SU-DHL-6 (cell line): ENCODE results near the gene PKNOX2.

Experiments
- EZH2phosphoT487 ChIP-seq: fragments of 200-600 bp; sonication (generic), shearing (Covaris generic); conservative IDR thresholded peaks from 2 replicates; pipeline ENCODE4 v1.6.1; 2018; ENCODE audit warnings: mild to moderate bottlenecking, antibody characterized with exemption, low read length, moderate library complexity, mixed read lengths
- TF ChIP-seq, protein P1 (sequence below): fragments of 200-600 bp; sonication (generic); IDR thresholded peaks from one replicate; pipeline ENCODE4 v1.5.1; 2017; ENCODE audit warnings: antibody characterized with exemption, mild to moderate bottlenecking, low read length, moderate library complexity; ENCODE audit not compliant: insufficient read depth, poor library complexity, severe bottlenecking

DNA sequence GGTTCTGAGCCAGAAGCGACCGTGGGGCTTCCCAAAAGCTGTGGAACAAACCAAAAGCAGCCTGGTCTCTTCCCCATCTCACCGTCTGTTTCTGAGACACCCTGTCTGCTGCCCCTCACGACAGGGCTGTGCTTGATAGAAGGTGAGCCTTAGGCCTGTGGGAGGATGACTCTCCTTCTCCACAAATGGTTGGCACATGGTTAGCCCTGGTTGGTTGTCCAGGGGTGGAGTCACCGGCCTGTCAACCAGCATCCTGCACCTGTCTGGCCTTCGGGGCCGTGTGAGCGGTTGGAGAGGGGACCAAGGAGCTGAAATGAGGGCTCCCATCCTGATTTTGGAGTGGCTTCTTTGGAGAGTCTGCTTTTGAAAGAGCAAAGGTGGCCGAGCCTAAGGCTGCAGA, 135.3 kb downstream of the PKNOX2 start:
- TF ChIP-seq, protein P1, sequence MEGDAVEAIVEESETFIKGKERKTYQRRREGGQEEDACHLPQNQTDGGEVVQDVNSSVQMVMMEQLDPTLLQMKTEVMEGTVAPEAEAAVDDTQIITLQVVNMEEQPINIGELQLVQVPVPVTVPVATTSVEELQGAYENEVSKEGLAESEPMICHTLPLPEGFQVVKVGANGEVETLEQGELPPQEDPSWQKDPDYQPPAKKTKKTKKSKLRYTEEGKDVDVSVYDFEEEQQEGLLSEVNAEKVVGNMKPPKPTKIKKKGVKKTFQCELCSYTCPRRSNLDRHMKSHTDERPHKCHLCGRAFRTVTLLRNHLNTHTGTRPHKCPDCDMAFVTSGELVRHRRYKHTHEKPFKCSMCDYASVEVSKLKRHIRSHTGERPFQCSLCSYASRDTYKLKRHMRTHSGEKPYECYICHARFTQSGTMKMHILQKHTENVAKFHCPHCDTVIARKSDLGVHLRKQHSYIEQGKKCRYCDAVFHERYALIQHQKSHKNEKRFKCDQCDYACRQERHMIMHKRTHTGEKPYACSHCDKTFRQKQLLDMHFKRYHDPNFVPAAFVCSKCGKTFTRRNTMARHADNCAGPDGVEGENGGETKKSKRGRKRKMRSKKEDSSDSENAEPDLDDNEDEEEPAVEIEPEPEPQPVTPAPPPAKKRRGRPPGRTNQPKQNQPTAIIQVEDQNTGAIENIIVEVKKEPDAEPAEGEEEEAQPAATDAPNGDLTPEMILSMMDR, result no peak
- no peak for TF ChIP-seq EZH2phosphoT487
